Metanephros (tissue), 2 donors: Measurements from ENCODE around the gene TBC1D3E. TPM values are rescaled to one million over a fixed set of nuclear protein-coding genes. Genes with fewer than 3 reads are reported as not detected.

Source experiments
- small RNA-seq: library from RNA; depleted of rRNA; stranded (forward); fragments of <200 nt; gene quantifications from one replicate; pipeline ENCODE3, GENCODE V24; 2014; ENCODE audit warnings: low replicate concordance
- total RNA-seq: library from RNA; depleted of rRNA; stranded (reverse); fragments of >200 nt; gene quantifications from one replicate; pipeline ENCODE4 v1.2.3, GENCODE V29; 2014

TBC1D3E gene
- not detected for total RNA-seq

DNA sequence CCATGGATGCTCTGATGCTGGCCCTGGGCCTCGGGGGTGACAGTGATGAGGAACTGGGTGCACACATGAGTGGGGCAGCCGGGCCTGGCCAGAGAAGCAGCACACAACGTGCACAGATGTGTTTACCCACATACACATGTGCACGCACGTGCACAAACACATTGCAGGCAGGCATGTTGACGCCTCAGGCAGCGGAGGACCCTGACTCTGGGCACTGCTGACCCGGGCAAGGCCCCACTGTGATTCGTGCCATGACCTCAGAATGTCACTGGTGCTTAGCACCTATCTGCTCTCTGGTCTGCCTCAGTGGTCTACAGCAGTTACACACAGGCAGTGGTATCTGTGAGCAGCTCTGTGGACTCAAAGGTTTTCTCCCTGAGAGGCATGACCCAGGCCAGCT is at the start of gene TBC1D3E:
Gene TBC1D3E (plus strand): TSS at position 301 of the 400 bp plus-strand sequence. CDS start 1,545 bp downstream, outside the sequence.

Small RNA genes within 50 kb of the gene (small RNA-seq; reads per million reads assigned to genes)
- gene RF00019 (not detected), gene RNA5SP526 (not detected)

Other genes with a start within 250 kb of the TBC1D3E start
- not detected for gene TBC1D3K, start 203.5 kb upstream of the TBC1D3E start, total RNA-seq
- 4.8 TPM for gene TBC1D3L, start 138.9 kb upstream of the TBC1D3E start, total RNA-seq
- gene TBC1D3D, start 124.0 kb upstream of the TBC1D3E start, total RNA-seq, result 4.0 TPM
- gene TBC1D3C, start 59.3 kb upstream of the TBC1D3E start, total RNA-seq, result not detected
- gene TBC1D3, start 64.6 kb downstream of the TBC1D3E start, total RNA-seq, result not detected
- 49.2 TPM for gene MRPL45, start 169.2 kb downstream of the TBC1D3E start, total RNA-seq
- 0.06 TPM for gene GPR179, start 216.0 kb downstream of the TBC1D3E start, total RNA-seq
- 17.3 TPM for gene SOCS7, start 223.9 kb downstream of the TBC1D3E start, total RNA-seq